NCI-H748 (cell line): ENCODE data around the gene APOO.

Experiments used
- DNase-seq: peaks from one replicate; lab custom pipeline; 2025; ENCODE audit not compliant: unreplicated experiment; lab: John Stamatoyannopoulos, UW

Gene APOO

DNA sequence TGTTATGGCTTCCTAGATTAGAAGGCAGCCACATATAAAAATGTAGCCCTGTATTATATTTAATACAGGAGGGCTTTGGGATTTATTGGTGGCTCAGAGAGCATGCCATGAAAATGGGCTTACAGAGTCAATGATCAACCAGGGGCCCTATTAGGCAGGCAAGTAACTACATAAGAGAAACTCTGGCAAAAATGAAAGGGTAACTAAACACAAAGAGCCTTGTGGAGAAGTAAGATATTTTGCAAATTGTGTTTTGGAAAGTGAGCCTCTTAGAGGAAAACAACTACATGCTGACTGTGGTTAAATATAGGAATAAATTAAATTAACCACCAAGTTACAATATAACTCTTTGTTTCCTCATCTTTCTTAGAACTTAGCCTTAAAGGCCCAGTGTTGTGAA, 119.2 kb downstream of the APOO start:
- no peak for DNase-seq

DNA sequence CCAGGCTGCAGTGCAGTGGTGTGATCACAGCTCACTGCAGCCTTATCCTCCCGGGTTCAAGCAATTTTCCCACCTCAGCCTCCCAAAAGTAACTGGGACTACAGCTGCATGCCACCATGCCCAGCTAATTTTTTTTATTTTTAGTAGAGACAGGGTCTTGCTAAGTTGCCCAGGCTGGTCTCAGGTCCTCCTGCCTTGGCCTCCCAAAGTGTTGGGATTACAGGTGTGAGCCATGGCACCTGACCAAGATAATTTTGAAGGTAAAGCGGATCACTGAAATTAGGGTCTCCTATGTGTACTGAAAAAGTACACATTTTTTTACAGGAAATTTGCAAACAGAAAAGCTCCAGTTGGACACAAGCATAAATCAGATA, 120.0 kb downstream of the APOO start:
- no peak for DNase-seq

GRCh38 chrX:23786268-23786815, 121.4 kb downstream of the APOO start:
- no peak for DNase-seq

GRCh38 chrX:23785580-23785979, 122.2 kb downstream of the APOO start:
- DNase-seq, result no peak

DNA sequence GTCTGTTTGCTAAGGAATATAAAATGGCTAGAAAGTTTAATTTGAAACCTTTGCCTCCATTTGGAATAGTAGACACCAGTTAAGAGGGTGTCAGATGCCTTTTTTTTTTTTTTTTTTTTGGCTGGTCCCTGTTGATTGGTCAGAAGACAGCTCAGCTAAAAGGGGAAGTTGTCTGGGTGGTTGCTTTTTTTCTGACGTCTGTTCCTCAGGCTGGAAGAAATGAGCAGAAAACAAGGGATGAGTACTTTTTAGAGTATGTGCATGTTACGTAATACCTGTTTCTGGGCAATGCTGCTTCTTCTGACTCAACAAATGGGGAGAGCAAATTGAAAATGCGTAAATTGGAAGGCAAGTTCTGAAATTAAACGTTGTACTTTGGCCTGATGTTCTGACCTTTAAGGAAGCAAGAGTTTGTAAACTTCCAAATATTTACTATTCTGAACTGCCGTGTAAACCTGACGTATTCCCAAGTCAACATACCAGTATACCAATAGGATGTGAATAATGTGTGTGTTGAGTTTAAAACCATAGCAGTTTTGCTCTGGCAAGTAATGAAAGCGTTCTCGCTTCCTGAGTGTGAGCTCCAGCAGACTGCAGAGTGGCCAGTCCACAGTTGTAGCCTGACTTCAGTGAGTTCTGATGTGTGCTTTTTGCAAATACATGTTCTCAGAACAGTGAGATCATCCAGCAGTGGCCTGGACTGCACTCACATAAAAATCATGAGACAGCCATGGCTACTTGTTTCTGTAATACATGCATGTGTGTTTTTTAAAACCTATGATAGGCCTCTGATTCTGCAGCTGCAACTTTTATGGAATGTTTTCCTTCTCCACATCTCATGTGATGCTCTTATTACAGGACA, 123.0 kb downstream of the APOO start:
- no peak for DNase-seq

DNA sequence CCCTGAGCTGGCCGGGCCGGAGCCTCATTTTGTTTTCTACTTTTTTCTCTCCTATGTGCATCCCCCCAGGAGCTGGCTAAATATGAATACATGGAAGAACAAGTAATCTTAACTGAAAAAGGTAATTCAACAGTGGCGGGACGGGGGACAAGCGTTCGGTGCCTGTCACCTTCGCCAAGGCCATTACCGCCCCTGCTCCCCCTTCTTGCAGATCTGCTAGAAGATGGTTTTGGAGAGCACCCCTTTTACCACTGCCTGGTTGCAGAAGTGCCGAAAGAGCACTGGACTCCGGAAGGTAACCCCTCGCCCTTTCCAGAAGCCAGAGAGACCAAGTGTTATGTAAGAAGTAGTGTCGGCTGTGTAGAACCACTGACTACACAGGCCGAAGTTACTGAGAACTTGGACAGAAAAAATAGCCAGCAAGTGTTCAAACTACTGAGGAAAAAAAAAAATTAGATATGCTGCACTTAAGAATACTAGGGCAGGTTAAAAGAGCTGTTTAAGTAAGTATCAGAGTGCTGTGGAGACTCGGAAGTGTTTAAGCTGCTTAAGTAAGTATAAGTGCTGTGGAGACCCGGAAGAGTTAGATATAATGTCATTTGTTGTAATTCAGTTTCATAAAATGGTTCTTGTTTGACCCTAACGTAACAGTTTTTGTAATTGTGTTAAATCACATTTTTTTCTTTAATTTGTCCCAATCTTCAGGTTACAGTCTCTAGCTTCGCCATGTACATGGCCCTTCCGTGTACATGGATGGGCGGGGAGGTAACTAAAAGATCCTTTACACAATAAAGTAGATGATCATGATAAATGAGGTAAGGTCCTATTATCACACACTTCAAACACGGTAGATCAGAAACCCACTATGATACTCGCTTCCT, 123.9 kb downstream of the APOO start:
- no peak for DNase-seq
